Mononuclear cell (primary cell): Measurements from ENCODE around the gene ADM2. TPM values are rescaled to one million over a fixed set of nuclear protein-coding genes. Genes with fewer than 3 reads are reported as not detected.
A peak's percentile ranks its signal among the peaks of the same experiment; 100 is the strongest.

Source experiments
- H3K27me3 ChIP-seq: 2 replicates; pipeline ENCODE4 v1.6.0; 2011; ENCODE audit warnings: low read length, control low read depth; ENCODE audit not compliant: insufficient read depth
- H3K4me1 ChIP-seq: 2 replicates; pipeline ENCODE4 v1.5.1; 2011; ENCODE audit warnings: mild to moderate bottlenecking, low read length, control low read depth; ENCODE audit not compliant: insufficient read depth
- H3K4me3 ChIP-seq: 2 replicates; pipeline ENCODE4 v1.5.1; 2011; ENCODE audit warnings: mild to moderate bottlenecking, low read length, moderate library complexity
- H3K9me3 ChIP-seq: 2 replicates; pipeline ENCODE4 v1.5.1; 2011; ENCODE audit warnings: low read depth, mild to moderate bottlenecking, control low read depth, low read length
- total RNA-seq: library from RNA; depleted of rRNA; stranded (reverse); fragments of >200 nt; gene quantifications from one replicate; pipeline ENCODE4 v1.2.3, GENCODE V29; 2012

The ADM2 gene
- total RNA-seq, 1 donor = 0.31 TPM

DNA sequence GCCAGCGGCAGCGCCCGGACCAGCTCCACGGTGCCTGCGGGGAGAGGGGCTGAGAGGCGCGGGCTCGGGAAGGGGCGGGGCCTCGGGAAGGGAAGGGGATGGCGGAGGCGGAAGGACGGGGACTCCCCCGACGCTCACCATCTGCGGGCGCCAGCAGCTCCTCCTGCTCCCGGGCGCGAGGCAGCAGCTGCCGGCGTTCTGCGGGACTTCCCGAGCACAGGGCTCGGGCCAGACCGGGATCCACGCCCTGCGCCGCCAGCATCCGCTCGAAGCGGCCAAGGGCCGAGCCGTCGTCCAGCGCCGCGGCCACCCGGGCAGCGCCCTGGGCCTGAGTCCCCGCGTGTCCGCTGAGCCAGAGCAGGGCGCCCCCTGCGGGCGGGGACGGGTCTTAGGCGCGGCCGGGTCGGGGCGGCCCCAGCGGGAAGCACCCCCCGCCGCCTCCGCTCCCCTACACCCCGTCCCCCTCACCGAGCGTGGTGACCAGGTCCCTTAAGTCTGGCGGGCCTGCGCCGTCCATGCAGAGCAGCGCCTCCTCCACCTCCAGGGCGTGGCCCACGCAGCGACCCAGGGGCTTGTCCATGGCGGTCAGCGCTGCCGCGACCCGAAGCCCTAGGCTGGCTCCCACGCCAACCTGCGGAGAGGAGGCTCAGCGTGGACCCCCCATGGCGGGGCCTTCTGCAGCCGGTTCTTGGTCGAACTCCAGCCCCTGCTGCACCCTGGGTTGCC, 44.9 kb downstream of the ADM2 start:
- no peaks in the 10 kb centered on the region for H3K27me3 ChIP-seq
- peak overlapping the region; percentile 94 for H3K4me3 ChIP-seq
- no peaks in the 10 kb centered on the region for H3K9me3 ChIP-seq
- H3K4me1 ChIP-seq = peaks cover 54% of the 10 kb centered on the region

DNA sequence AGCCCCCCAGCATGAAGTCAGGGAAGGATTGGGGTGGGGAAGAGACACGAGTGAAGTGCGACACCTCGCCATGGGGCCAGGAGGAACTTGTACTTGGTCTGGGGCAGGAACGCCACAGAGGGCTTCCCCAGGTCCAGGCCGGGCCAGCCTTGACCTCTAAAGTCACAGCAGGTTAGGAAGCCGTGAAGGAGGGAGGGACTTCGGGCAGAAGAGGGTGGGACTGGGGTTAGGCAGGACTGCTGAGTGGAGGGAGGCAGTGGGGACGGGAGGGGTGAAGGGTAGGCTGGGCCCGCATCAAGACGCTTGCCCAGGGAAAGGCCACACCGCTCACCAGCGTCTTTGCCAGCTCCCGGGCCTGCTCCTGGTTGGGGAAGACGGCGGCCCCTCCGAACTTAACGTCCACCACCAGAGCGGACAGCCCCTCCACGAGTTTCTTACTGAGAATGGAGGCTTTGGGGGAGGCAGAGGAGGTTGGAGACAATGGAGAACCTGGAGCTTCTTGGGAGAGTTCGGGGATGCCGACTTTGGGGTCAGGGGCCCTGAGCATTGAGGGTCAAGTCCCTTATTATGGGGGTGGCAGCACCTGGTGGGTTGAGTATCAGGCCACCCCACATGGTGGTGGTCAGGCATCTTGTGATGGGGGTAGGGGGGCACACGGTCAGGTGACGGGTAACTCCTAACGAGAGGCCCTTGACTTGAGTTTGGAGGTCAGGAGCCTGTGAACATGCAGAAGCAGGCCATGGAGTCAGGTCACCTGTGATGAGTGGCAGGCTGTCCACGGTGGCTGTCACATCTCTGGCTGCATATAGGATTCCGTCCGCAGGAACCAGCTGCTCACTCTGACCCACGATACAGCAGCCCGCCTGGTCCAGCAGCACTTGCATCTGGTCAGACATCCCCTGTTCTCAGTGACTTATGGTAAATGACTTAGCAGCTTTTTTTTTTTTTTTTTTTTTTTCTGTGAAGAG, 45.8 kb downstream of the ADM2 start:
- Histone ChIP-seq H3K27me3 (no peaks in the 10 kb centered on the region), H3K4me1 (peaks cover 59% of the 10 kb centered on the region)

GRCh38 chr22:50527921-50528681, 46.8 kb downstream of the ADM2 start:
- Histone ChIP-seq H3K4me3 (peak overlapping the region; percentile 94), H3K4me1 (peaks cover 69% of the 10 kb centered on the region), H3K27me3 (no peaks in the 10 kb centered on the region), H3K9me3 (no peaks in the 10 kb centered on the region)

More for the DNA sequence above, 45.8 kb downstream of the ADM2 start:
- Histone ChIP-seq H3K4me3 (peak overlapping the region; percentile 94), H3K9me3 (no peaks in the 10 kb centered on the region)

DNA sequence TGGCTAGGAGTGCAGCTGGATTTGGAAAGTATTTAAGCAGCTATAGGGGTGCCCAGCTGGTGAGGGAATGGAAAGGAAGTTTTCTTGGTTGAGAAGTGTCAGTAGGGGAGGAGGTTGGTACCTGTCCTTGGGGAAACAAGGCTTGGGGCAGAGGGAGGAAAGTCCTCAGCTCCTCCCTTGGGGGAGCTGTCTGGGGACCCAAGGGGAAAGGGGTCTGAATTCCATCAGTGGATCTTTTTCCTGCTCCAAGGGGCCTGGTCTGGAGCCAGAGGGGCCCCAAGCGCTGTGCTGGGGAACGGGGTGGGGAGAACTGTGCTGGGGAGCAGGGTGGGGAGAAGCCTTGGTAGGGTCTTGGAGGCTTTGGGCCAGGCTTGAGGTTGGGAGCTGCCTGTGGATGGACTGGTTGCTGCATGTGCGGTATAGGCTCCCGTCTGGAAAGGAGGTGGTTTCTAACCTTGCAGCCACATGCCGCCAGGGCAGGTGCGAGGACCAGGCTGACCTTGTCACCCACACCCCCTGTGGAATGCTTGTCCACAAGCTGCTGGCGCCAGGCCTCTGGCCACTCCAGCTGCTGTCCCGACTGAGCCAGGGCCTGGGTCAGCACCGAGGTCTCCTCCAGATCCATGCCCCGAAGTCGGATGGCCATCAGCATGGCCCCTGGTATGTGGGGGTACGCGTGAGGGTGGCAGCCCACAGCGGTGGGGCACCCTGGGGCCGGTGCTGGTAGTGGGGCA, 47.5 kb downstream of the ADM2 start:
- Histone ChIP-seq H3K4me1 (peaks cover 74% of the 10 kb centered on the region), H3K4me3 (peak overlapping the region; percentile 94), H3K27me3 (no peaks in the 10 kb centered on the region), H3K9me3 (no peaks in the 10 kb centered on the region)

- Histone ChIP-seq H3K9me3 (no peaks in the 10 kb centered on the region), H3K27me3 (no peaks in the 10 kb centered on the region), H3K4me3 (peak overlapping the region; percentile 94), H3K4me1 (peaks cover 74% of the 10 kb centered on the region)
These were observed 48.1 kb downstream of the ADM2 start for GRCh38 chr22:50529416-50529896.

GRCh38 chr22:50529897-50530579, 48.7 kb downstream of the ADM2 start, which contains the start of gene TYMP:
Gene TYMP (minus strand): TSS chr22:50530012. CDS start chr22:50529709, 303 bp downstream.
- Histone ChIP-seq H3K9me3 (no peaks in the 10 kb centered on the region), H3K4me3 (peak within 1 kb of the TSS; percentile 94), H3K27me3 (no peaks in the 10 kb centered on the region), H3K4me1 (peaks cover 74% of the 10 kb centered on the region)

DNA sequence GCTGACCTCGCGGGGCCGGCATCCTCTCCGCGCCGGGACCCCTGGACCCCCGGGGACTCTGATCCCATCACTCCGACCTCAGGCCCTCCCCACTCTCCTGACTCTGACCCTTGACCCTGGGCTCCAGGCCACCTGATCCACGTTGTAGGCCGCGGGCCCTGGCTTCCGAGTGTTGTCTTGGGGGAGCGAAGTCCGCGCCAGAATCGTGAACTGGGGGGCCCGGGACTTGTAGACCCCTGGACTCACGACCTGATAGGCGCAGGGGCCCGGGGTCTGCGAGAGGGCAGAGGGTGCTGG, 49.2 kb downstream of the ADM2 start:
- Histone ChIP-seq H3K4me1 (peaks cover 75% of the 10 kb centered on the region), H3K27me3 (no peaks in the 10 kb centered on the region), H3K4me3 (peak overlapping the region; percentile 94), H3K9me3 (no peaks in the 10 kb centered on the region)

DNA sequence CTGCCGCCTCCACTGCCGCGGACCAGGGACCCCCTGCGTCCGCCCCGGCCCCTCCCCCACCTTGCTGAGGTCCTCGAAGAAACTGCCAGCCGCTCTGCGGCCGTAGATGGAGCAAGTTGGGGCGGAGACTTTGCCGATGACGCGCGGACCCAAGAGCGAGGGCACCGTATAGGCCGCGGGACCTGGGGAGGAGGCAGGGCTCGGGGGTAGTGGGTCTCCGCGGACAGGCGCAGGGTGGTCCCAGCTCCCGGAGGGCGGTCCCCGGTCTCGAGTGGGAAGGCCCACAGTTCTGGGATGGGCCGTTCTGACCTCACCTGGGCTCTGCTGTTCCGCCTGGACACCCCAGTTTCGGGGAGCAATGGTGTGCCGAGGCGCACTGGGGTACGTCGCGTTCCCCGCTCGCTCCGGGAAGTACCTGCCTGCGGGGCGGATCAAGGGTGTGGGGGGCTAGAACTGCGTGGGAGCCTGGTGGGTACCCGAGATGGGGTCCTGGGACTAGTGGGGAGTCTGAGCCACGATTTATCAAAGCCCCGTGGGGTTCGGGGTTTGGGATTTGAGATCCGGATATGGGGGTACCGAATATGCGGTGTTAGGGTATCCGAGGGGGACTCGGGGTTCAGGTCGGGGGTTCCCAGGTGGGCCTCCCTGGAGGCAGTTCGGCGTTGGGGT, 49.7 kb downstream of the ADM2 start:
- Histone ChIP-seq H3K4me3 (peak overlapping the region; percentile 94), H3K4me1 (peaks cover 80% of the 10 kb centered on the region), H3K27me3 (no peaks in the 10 kb centered on the region), H3K9me3 (no peaks in the 10 kb centered on the region)

DNA sequence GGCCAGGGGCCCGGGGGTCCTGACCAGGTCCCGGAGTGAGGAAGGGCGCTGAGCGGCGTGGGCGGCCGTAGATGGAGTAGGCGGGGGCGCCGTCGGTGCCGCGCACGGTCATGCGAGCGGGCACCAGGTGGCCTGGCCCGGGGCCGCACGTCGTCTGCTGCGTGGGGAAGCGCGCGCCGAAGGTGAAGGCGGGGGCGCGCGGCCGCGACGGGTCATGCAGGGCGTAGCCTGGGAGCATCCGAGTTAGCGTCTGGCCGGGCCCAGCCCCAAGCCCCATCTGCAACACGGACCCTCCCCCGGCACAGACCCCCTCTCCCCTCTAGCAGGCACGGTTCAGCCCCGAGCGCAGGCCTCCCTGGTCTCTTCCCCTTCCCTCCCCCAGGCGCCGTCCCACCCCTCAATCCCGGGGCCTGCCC, 50.2 kb downstream of the ADM2 start:
- Histone ChIP-seq H3K27me3 (no peaks in the 10 kb centered on the region), H3K4me1 (peaks cover 84% of the 10 kb centered on the region), H3K9me3 (no peaks in the 10 kb centered on the region), H3K4me3 (peak overlapping the region; percentile 94)

DNA sequence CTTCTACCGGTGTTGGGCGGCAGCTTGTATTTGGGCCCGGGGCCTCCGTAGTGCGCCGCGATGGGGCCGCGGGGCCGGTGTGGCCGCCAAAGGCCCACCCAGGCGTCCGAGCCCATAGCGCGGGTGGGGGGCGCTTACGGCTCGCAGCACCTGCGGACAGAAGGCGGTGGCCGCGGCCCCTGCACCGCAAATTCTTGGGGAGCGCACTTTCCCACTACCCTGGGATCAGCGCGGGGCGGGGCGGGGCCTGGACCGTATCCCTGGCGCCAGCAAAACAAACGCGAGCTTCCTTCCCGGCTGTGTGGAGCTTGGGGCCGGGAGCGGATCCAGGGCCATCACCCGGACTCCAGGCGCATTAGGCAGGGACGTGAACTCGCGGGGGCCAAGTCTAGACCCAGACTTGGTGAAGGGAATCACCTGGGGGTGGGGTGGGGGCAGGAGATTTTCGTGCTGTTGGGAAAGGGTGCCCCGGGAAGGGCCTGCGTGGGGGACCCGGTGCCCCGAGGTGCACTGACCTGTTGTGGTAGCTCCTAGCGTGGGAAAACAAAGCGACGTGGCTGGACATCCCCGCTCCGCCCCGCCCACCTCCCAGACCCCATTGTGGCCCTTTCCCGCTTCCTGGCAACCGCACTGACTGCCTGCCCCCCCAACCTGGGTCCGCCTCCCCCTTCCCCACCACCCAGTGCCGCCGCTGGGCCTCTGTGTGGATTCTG, 50.8 kb downstream of the ADM2 start:
- Histone ChIP-seq H3K9me3 (no peaks in the 10 kb centered on the region), H3K4me1 (peaks cover 84% of the 10 kb centered on the region), H3K4me3 (peak overlapping the region; percentile 94), H3K27me3 (no peaks in the 10 kb centered on the region)

DNA sequence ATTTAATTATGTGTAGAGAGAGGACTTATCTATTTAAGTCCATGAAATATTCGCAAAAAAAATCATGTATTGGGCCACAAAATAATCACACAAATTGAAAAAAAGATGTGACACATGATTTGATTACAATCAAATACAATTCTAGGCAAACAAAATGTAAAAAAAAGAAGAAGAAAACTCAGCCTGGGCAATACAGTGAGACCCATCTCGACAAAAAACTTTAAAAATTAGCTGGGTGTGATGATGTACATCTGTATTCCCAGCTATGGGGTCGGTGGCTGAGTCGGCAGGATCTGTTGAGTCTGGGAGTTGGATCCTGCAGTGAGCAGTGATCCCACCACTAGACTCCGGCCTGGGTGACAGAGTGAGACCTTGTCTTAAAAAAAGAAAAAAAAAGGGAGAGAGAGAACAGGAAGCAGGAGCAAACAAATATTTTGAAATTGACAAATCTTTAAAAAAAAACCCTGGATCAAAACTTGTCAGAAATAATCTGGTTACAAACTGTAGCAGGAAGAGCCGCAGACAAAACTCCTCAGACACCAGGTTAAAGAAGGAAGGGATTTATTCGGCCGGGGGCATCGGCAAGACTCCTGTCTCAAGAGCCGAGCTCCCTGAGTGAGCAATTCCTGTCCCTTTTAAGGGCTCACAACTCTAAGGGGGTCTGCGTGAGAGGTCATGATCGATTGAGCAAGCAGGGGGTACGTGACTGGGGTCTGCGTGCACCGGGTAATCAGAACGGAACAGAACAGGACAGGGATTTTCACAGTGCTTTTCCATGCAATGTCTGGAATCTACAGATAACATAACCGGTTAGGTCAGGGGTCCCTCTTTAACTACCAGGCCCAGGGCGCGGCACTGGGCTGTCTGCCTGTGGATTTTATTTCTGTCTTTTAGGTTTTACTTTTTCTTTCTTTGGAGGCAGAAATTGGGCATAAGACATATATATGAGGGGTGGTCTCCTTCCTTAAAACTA, 51.8 kb downstream of the ADM2 start:
- H3K9me3 ChIP-seq = no peaks in the 10 kb centered on the region
- H3K4me1 ChIP-seq = peaks cover 84% of the 10 kb centered on the region
- H3K4me3 ChIP-seq = peak overlapping the region; percentile 94
- no peaks in the 10 kb centered on the region for H3K27me3 ChIP-seq
